Measurements from ENCODE around the gene ADCY3.
A peak's percentile ranks its signal among the peaks of the same experiment; 100 is the strongest.

The ADCY3 gene

DNA sequence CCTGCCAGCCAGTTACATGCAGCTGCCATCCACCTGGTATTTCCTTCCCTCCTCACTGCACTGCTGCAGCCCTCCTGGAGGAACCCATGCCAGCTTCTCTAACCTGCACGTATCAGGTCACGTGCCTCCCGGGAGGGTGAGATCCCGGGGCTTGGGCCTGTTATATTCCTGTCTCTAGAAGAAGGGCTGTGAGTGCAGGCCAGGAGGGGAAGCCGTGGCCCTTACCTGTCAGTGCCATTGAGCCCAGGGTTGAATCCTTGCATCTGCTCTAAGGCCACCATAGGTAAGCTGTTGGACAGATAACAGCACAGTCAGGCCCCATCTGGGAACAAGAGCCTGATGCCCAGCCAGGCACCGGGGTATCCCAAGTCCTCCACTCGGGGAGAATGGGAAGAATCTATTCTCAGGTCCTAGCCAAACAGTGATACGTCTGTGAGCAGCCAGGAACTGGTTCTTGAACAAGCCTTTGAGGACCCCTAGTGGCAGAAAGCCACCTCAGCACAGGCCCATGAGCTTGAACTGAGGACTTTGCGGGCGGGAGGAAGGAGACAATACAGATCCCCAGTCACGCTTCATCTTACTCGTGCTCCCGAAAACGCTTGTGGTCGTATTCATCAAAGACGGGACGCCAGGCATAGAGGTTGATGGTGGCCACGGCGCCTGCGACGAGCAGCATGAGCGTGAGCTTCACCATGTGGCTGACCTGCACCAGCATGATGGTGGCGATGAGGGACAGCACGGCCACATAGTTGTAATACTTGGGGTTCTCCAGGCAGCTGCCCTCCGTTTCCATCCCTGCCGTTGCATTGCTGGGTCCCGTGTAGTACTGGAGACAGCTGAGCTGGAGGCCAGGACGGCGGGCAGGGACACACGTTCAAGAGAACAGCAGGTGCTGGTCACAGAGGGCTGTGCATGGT lies 92.5 kb downstream of the ADCY3 start:
- peak; percentile 70 to 75 for DNase-seq

DNA sequence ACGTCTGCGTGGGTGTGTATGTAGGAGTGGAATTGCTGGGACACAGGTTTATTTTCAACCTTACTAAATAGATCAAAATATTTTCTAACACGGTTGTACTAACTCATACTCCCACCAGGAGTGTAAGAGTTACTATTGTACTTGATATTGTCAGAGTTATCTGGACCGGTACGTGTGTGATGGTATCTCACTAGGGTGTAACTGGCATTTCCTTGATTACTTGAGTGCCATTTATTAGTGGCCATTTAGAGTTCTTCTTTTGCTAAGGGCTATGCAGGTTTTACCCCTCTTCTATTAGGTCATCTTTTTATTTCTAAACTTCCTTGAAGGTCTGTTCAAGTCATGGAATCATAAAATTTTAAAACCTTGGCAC lies 93.3 kb downstream of the ADCY3 start:
- no peak for DNase-seq

GRCh38 chr2:24825883-24826772 lies 93.9 kb downstream of the ADCY3 start:
- no peak for DNase-seq

GRCh38 chr2:24824966-24825882 lies 94.8 kb downstream of the ADCY3 start:
- DNase-seq: peak; percentile 32 to 56

- DNase-seq: no peak
Measured at GRCh38 chr2:24824071-24824588, 95.9 kb downstream of the ADCY3 start.

DNA sequence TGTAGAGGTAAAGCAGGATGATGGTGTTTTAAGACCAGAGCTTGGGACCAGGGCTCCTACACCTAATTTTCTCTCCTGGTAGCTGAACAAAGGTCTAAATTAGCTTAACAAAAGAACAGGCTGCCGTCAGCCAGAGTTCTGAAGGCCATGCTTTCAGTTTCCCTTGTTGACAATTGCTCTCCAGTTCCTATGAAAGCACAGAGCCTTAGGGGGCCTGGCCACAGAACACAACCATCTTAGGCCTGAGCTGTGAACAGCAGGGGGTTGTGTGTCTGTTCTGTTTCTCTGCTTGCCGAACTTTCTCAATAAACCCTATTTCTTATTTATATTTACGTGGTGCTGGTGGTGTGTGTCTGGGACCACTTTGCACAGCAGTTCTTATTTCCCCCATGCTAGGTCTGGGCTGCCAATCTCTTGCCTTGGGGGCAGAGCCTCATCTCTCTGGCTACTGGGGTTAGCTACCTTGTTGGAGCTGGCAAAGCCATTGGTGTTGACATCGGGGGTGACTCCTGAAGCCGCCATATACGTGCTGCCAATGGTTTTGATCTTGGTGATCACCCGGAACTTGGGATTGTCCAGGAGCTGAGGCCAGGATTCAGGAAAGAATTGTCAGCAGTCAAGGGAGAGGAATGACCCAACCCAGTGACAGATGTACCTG lies 97.9 kb downstream of the ADCY3 start:
- DNase-seq: peak in 1 of 2 donors; percentile 9

DNA sequence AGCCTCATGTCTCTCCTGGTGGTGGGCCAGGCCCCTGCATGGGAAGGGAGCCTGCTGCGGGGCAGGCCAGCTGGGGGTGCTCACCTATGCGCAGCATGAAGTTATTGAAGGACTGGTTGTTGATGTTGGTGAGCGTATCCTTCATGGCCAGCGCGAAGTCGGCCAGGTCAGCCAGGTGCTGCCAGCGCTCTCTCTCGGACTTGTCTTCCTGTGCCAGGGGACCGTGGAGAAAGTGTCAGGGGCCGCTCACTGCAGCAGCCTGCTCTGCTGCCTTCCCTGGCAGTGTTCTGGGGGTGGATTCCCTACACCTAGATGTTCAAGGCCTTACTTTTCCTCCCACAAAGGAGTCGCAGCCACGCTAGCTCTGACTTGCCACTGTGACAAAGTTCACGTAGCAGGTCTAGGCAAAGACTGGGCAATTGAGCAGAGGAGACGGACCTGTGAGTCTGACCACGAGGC lies 98.6 kb downstream of the ADCY3 start:
- no peak for DNase-seq

GRCh38 chr2:24820598-24821432 lies 99.2 kb downstream of the ADCY3 start:
- DNase-seq: no peak

DNA sequence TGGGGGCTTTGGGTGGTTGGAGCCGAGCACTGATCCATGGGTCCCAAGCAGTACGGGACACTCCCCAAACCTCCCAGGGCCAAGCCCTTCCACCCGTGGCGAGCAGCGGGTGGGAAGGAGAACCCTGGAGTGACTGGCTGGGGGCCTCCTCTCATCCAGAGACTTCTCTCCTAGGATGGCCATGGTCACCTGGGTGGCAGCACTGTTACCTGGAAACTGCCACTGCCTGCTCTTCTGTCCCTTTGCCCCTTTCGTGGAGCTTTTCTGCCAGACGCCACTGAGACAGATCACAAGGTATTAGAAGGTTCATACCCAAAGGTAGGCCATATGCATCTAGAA lies 99.9 kb downstream of the ADCY3 start:
- no peak for DNase-seq

GRCh38 chr2:24819442-24820174 lies 100.4 kb downstream of the ADCY3 start:
- DNase-seq: no peak

DNA sequence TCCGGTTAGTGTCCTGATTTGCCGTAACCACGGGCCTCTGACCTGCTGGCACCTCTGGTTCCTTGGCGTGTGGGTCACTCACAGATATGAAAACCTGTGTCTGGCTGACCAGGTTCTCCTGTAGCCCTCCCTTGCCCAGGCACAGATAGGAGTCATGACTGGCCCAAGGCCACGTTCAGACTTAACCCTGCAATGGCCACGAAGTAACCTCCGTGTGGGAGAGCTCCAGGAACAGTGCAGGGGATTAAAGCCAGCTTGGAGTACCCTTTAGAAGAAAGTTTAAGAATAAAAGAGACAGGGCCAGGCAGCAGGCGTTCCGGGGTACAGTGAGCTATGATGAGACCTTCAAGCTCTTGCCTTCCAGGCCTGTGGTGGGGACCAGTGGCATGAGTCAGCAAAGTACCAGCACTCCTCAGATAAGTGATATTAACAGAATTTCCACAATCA lies 101.3 kb downstream of the ADCY3 start:
- no peak for DNase-seq

- no peak for DNase-seq
Measured at GRCh38 chr2:24816884-24817283, 103.2 kb downstream of the ADCY3 start.

GRCh38 chr2:24816404-24816803 lies 103.6 kb downstream of the ADCY3 start:
- no peak for DNase-seq

DNA sequence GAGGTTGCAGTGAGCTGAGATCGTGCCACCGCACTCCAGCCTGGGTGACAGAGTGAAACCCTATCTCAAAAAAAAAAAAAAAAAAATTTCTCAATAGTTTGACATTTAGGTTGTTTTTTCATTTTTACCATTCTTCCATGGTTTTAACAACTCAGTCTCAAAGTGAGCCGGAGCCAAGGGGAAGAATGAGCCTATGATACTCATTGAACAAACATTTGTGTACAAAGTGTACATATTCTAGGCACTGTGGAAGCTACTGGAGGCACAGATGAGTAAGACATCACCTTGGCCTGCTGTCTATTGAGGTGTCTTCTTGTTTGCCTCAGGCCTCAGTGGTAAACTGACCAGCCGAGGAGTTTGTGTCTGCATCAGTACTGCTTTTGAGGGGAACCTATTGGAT lies 104.9 kb downstream of the ADCY3 start:
- DNase-seq: no peak

- DNase-seq: no peak
Measured at GRCh38 chr2:24814516-24814915, 105.5 kb downstream of the ADCY3 start.

- DNase-seq: no peak
Measured at GRCh38 chr2:24813691-24814137, 106.3 kb downstream of the ADCY3 start.

DNA sequence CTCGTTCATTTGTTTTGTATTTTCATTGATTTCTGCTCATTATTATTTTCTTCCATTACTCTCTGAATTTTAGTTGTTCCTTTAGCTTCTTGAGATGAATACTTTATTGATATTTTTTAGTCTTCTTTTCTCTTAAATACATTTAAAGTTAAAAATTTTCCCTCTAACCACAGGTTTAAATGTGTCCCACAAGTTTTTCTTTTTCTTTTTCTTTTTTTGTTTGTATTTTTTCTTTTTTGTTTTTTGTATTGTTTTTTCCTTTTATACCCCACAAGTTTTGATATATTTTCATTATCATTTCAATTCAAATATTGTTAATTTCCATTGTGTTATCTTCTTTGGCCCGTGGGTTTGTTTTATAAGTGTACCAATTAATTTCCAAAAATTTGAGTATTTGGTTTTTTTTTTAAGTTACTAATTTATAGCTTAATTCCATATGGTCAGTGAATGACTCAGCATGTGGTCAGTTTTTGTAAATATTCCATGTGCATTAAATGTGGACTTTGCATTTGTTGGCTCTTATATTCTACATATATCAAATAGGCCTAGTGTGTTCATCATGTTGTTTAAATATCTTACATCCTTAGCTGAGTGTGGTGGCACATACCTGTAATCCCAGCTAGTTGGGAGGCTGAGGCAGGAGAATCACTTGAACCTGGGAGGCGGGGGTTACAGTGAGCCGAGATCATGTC lies 110.6 kb downstream of the ADCY3 start:
- DNase-seq: no peak

DNA sequence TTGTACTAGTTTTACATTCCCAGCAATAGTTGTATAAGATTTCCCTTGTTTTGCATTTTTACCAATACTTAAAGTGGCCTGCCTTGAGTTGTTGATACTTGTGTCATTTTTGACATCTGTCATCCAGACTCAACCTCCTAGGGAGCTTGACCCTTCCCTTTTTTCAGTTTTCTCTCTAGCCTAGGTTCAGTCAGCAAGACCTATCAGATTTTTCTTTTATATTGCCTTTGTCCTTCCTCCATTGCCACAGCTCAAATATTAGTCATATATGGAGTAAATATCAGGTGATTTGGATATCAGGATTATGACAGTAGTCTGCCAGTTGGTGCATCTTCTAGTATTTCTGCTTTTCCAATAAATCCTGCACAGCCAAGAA lies 113.4 kb downstream of the ADCY3 start:
- no peak for DNase-seq
